ENCODE data around the gene KCNIP1.

KCNIP1 gene

GRCh38 chr5:170651604-170652277 is 147.9 kb downstream of the KCNIP1 start:
- Histone ChIP-seq H3K4me2 (ENCODE audit: low read length) (no peak overlapping the region), H3K4ac (ENCODE audit: low read depth, low read length) (no peak overlapping the region), H3K4me1 (ENCODE audit: control insufficient read depth, low read depth, low read length) (no peaks in the 10 kb centered on the region), H3K79me1 (ENCODE audit: low read length) (no peaks in the 10 kb centered on the region), H2BK5ac (ENCODE audit: low read length) (no peak overlapping the region), H2BK120ac (ENCODE audit: low read depth, low read length) (no peak overlapping the region), H2BK15ac (replicated peaks; ENCODE audit: low read depth) (no peak overlapping the region), H3K36me3 (ENCODE audit: control insufficient read depth, insufficient read depth, low read length) (no peaks in the 10 kb centered on the region), H3K4me3 (ENCODE audit: low read length) (no peak overlapping the region), H4K5ac (ENCODE audit: low read length) (no peak overlapping the region), H3K27ac (ENCODE audit: low read depth, low read length) (no peak overlapping the region), H3K56ac (ENCODE audit: low read length) (no peak overlapping the region), H4K8ac (ENCODE audit: low read depth, low read length) (no peak overlapping the region), H3K27me3 (ENCODE audit: insufficient read depth, low read length, poor library complexity) (no peaks in the 10 kb centered on the region), H3K23ac (ENCODE audit: low read length) (no peak overlapping the region), H3K9ac (ENCODE audit: low read length) (no peak overlapping the region), H3K79me2 (ENCODE audit: control insufficient read depth, insufficient read depth, low read length) (no peaks in the 10 kb centered on the region), H2AK5ac (ENCODE audit: low read length) (no peak overlapping the region), H3K18ac (ENCODE audit: low read length) (no peak overlapping the region)
- DNase-seq: peak; percentile 27
- no CpG with 5 or more reads among the region's 11 CpGs for WGBS (ENCODE audit: extremely low coverage, insufficient coverage, low lambda C conversion rate)

GRCh38 chr5:170655476-170655875 is 151.7 kb downstream of the KCNIP1 start:
- Histone ChIP-seq H3K4me1 (ENCODE audit: control insufficient read depth, low read depth, low read length) (no peaks in the 10 kb centered on the region), H3K79me1 (ENCODE audit: low read length) (no peaks in the 10 kb centered on the region), H4K8ac (ENCODE audit: low read depth, low read length) (no peak overlapping the region), H3K23ac (ENCODE audit: low read length) (no peak overlapping the region), H2BK15ac (replicated peaks; ENCODE audit: low read depth) (no peak overlapping the region), H2BK120ac (ENCODE audit: low read depth, low read length) (no peak overlapping the region), H3K4me3 (ENCODE audit: low read length) (no peak overlapping the region), H3K27me3 (ENCODE audit: insufficient read depth, low read length, poor library complexity) (no peaks in the 10 kb centered on the region), H3K79me2 (ENCODE audit: control insufficient read depth, insufficient read depth, low read length) (no peaks in the 10 kb centered on the region), H2BK5ac (ENCODE audit: low read length) (no peak overlapping the region), H4K5ac (ENCODE audit: low read length) (no peak overlapping the region), H2AK5ac (ENCODE audit: low read length) (no peak overlapping the region), H3K36me3 (ENCODE audit: control insufficient read depth, insufficient read depth, low read length) (no peaks in the 10 kb centered on the region), H3K27ac (ENCODE audit: low read depth, low read length) (no peak overlapping the region), H3K56ac (ENCODE audit: low read length) (no peak overlapping the region), H3K9ac (ENCODE audit: low read length) (no peak overlapping the region), H3K4ac (ENCODE audit: low read depth, low read length) (no peak overlapping the region), H3K4me2 (ENCODE audit: low read length) (no peak overlapping the region), H3K18ac (ENCODE audit: low read length) (no peak overlapping the region)
- no CpG with 5 or more reads among the region's 4 CpGs for WGBS (ENCODE audit: extremely low coverage, insufficient coverage, low lambda C conversion rate)
- DNase-seq: no peak

- Histone ChIP-seq H3K79me2 (ENCODE audit: control insufficient read depth, insufficient read depth, low read length) (no peaks in the 10 kb centered on the region), H3K4me3 (ENCODE audit: low read length) (no peak overlapping the region), H3K18ac (ENCODE audit: low read length) (no peak overlapping the region), H3K36me3 (ENCODE audit: control insufficient read depth, insufficient read depth, low read length) (no peaks in the 10 kb centered on the region), H3K56ac (ENCODE audit: low read length) (no peak overlapping the region), H3K27me3 (ENCODE audit: insufficient read depth, low read length, poor library complexity) (no peaks in the 10 kb centered on the region), H3K27ac (ENCODE audit: low read depth, low read length) (no peak overlapping the region), H3K4me1 (ENCODE audit: control insufficient read depth, low read depth, low read length) (no peaks in the 10 kb centered on the region), H3K9ac (ENCODE audit: low read length) (no peak overlapping the region), H3K4ac (ENCODE audit: low read depth, low read length) (no peak overlapping the region), H2AK5ac (ENCODE audit: low read length) (no peak overlapping the region), H3K4me2 (ENCODE audit: low read length) (no peak overlapping the region), H2BK5ac (ENCODE audit: low read length) (no peak overlapping the region), H2BK120ac (ENCODE audit: low read depth, low read length) (no peak overlapping the region), H4K8ac (ENCODE audit: low read depth, low read length) (no peak overlapping the region), H4K5ac (ENCODE audit: low read length) (no peak overlapping the region), H3K79me1 (ENCODE audit: low read length) (no peaks in the 10 kb centered on the region), H3K23ac (ENCODE audit: low read length) (no peak overlapping the region), H2BK15ac (replicated peaks; ENCODE audit: low read depth) (no peak overlapping the region)
- DNase-seq: no peak
- no CpG with 5 or more reads among the region's 4 CpGs for WGBS (ENCODE audit: extremely low coverage, insufficient coverage, low lambda C conversion rate)
These were observed 152.1 kb downstream of the KCNIP1 start for GRCh38 chr5:170655920-170656319.

GRCh38 chr5:170656346-170656745 is 152.5 kb downstream of the KCNIP1 start:
- H3K79me2 ChIP-seq (ENCODE audit: control insufficient read depth, insufficient read depth, low read length): no peaks in the 10 kb centered on the region
- no peak overlapping the region for H3K4me3 ChIP-seq (ENCODE audit: low read length)
- no peak overlapping the region for H3K4me2 ChIP-seq (ENCODE audit: low read length)
- no peak overlapping the region for H3K9ac ChIP-seq (ENCODE audit: low read length)
- H3K4ac ChIP-seq (ENCODE audit: low read depth, low read length): no peak overlapping the region
- no peak overlapping the region for H2BK15ac ChIP-seq (replicated peaks; ENCODE audit: low read depth)
- H2BK120ac ChIP-seq (ENCODE audit: low read depth, low read length): no peak overlapping the region
- H3K23ac ChIP-seq (ENCODE audit: low read length): no peak overlapping the region
- H3K27me3 ChIP-seq (ENCODE audit: insufficient read depth, low read length, poor library complexity): no peaks in the 10 kb centered on the region
- H3K56ac ChIP-seq (ENCODE audit: low read length): no peak overlapping the region
- H4K8ac ChIP-seq (ENCODE audit: low read depth, low read length): no peak overlapping the region
- no peak overlapping the region for H2AK5ac ChIP-seq (ENCODE audit: low read length)
- H3K27ac ChIP-seq (ENCODE audit: low read depth, low read length): no peak overlapping the region
- H4K5ac ChIP-seq (ENCODE audit: low read length): no peak overlapping the region
- no peak for DNase-seq
- H3K4me1 ChIP-seq (ENCODE audit: control insufficient read depth, low read depth, low read length): no peaks in the 10 kb centered on the region
- H3K36me3 ChIP-seq (ENCODE audit: control insufficient read depth, insufficient read depth, low read length): no peaks in the 10 kb centered on the region
- H3K18ac ChIP-seq (ENCODE audit: low read length): no peak overlapping the region
- no peaks in the 10 kb centered on the region for H3K79me1 ChIP-seq (ENCODE audit: low read length)
- no peak overlapping the region for H2BK5ac ChIP-seq (ENCODE audit: low read length)
- WGBS (ENCODE audit: extremely low coverage, insufficient coverage, low lambda C conversion rate): no CpG with 5 or more reads among the region's 4 CpGs

- Histone ChIP-seq H2AK5ac (ENCODE audit: low read length) (no peak overlapping the region), H3K79me2 (ENCODE audit: control insufficient read depth, insufficient read depth, low read length) (no peaks in the 10 kb centered on the region), H3K9ac (ENCODE audit: low read length) (no peak overlapping the region), H3K36me3 (ENCODE audit: control insufficient read depth, insufficient read depth, low read length) (no peaks in the 10 kb centered on the region), H3K56ac (ENCODE audit: low read length) (no peak overlapping the region), H3K23ac (ENCODE audit: low read length) (no peak overlapping the region), H2BK15ac (replicated peaks; ENCODE audit: low read depth) (no peak overlapping the region), H3K4me2 (ENCODE audit: low read length) (no peak overlapping the region), H3K79me1 (ENCODE audit: low read length) (no peaks in the 10 kb centered on the region), H3K4me1 (ENCODE audit: control insufficient read depth, low read depth, low read length) (no peaks in the 10 kb centered on the region), H3K18ac (ENCODE audit: low read length) (no peak overlapping the region), H3K4me3 (ENCODE audit: low read length) (no peak overlapping the region), H3K27me3 (ENCODE audit: insufficient read depth, low read length, poor library complexity) (no peaks in the 10 kb centered on the region), H3K4ac (ENCODE audit: low read depth, low read length) (no peak overlapping the region), H4K5ac (ENCODE audit: low read length) (no peak overlapping the region), H3K27ac (ENCODE audit: low read depth, low read length) (no peak overlapping the region), H2BK5ac (ENCODE audit: low read length) (no peak overlapping the region), H2BK120ac (ENCODE audit: low read depth, low read length) (no peak overlapping the region), H4K8ac (ENCODE audit: low read depth, low read length) (no peak overlapping the region)
- DNase-seq: no peak
- WGBS (ENCODE audit: extremely low coverage, insufficient coverage, low lambda C conversion rate): no CpG with 5 or more reads among the region's 6 CpGs
These were observed 156.7 kb downstream of the KCNIP1 start for GRCh38 chr5:170660531-170660930.

GRCh38 chr5:170662966-170663365 is 159.1 kb downstream of the KCNIP1 start:
- Histone ChIP-seq H3K4me2 (ENCODE audit: low read length) (no peak overlapping the region), H3K27ac (ENCODE audit: low read depth, low read length) (no peak overlapping the region), H3K23ac (ENCODE audit: low read length) (no peak overlapping the region), H3K4me3 (ENCODE audit: low read length) (no peak overlapping the region), H4K8ac (ENCODE audit: low read depth, low read length) (no peak overlapping the region), H3K79me1 (ENCODE audit: low read length) (no peaks in the 10 kb centered on the region), H2BK120ac (ENCODE audit: low read depth, low read length) (no peak overlapping the region), H3K79me2 (ENCODE audit: control insufficient read depth, insufficient read depth, low read length) (no peaks in the 10 kb centered on the region), H3K27me3 (ENCODE audit: insufficient read depth, low read length, poor library complexity) (no peaks in the 10 kb centered on the region), H2BK15ac (replicated peaks; ENCODE audit: low read depth) (no peak overlapping the region), H2BK5ac (ENCODE audit: low read length) (no peak overlapping the region), H3K56ac (ENCODE audit: low read length) (no peak overlapping the region), H3K4ac (ENCODE audit: low read depth, low read length) (no peak overlapping the region), H2AK5ac (ENCODE audit: low read length) (no peak overlapping the region), H3K36me3 (ENCODE audit: control insufficient read depth, insufficient read depth, low read length) (no peaks in the 10 kb centered on the region), H3K9ac (ENCODE audit: low read length) (no peak overlapping the region), H4K5ac (ENCODE audit: low read length) (no peak overlapping the region), H3K18ac (ENCODE audit: low read length) (no peak overlapping the region), H3K4me1 (ENCODE audit: control insufficient read depth, low read depth, low read length) (no peaks in the 10 kb centered on the region)
- DNase-seq: no peak
- no CpG with 5 or more reads among the region's 5 CpGs for WGBS (ENCODE audit: extremely low coverage, insufficient coverage, low lambda C conversion rate)
